Stimulated activated CD4-positive, alpha-beta T cell treated with anti-CD3 and anti-CD28 coated beads, Interleukin-15, amount 100 ng/mL, for 24 hours (primary cell): ENCODE data around the gene SRF.

Experiments used
- DNase-seq: peaks from one replicate; pipeline ENCODE4 v3.0.0-alpha.2; 2020

Gene SRF

GRCh38 chr6:43147691-43148477 lies 23.2 kb upstream of the SRF start:
- DNase-seq = no peak

DNA sequence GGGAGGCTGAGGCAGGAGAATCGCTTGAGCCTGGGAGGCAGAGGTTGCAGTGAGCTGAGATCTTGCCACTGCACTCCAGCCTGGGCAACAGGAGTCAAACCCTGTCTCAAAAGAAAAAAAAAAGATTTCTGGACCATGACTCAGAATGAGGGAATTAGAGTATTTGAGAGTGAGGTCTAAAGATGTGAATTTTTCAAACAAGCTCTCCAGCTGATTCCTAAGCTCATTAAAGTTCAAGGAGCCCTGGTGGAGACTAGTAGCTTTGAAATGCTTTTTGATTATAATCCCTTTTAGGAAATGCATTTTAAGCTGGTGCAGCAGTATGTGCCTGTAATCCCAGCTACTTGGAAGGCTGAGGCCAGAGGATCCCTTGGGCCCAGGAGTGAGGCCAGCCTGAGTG lies 21.8 kb upstream of the SRF start:
- DNase-seq = no peak

- no peak for DNase-seq
Measured at GRCh38 chr6:43150051-43150751, 20.9 kb upstream of the SRF start.

- no peak for DNase-seq
Measured at GRCh38 chr6:43159599-43159998, 11.5 kb upstream of the SRF start.

DNA sequence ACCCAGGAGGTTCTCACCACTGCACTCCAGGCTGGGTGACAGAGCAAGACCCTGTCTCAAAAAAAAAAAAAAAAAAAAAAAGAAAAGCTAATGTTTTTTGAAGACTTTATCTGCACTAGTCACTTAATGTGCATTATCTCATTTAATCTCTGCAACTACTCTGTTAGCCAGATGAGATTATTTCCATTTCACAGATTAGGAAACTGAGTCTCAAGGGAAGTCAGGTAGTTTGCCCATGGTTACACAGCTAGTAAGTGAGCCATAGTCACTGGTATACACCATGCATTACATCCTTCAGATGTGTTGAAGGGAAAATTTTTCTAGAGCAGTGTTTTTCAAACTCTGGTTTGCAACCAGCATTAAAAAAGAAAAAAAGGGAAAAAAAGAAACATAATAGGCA lies 7.2 kb upstream of the SRF start:
- no peak for DNase-seq

DNA sequence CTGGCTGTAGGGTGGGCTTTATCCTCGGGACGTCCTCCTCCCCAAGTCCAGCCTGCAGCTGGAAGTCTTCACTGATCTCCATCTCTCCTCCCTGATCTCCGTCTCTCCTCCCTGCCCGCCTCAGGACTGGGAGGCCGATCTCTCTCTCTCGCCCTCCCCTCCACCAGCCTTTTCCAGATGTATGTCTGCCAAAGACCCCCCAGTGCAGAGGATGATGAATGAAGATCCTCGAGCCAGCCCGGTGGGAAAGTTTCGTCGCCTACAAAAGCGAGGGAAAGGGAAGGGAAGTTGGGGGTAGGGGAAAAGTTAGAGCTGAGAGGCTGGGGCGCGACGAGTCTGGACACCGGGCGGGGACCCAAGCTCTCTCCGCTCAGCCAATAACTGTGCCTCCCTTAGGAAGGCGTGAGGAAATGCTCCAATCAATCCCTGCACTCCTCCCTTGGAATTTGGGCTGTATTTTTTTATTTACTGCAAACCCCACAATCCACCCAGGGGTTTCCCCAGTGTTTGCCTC lies 595 bp upstream of the SRF start:
- DNase-seq = no peak

DNA sequence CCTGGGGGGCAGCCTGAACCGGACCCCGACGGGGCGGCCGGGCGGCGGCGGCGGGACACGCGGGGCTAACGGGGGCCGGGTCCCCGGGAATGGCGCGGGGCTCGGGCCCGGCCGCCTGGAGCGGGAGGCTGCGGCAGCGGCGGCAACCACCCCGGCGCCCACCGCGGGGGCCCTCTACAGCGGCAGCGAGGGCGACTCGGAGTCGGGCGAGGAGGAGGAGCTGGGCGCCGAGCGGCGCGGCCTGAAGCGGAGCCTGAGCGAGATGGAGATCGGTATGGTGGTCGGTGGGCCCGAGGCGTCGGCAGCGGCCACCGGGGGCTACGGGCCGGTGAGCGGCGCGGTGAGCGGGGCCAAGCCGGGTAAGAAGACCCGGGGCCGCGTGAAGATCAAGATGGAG lies 636 bp downstream of the SRF start:
- peak; percentile 49 for DNase-seq

DNA sequence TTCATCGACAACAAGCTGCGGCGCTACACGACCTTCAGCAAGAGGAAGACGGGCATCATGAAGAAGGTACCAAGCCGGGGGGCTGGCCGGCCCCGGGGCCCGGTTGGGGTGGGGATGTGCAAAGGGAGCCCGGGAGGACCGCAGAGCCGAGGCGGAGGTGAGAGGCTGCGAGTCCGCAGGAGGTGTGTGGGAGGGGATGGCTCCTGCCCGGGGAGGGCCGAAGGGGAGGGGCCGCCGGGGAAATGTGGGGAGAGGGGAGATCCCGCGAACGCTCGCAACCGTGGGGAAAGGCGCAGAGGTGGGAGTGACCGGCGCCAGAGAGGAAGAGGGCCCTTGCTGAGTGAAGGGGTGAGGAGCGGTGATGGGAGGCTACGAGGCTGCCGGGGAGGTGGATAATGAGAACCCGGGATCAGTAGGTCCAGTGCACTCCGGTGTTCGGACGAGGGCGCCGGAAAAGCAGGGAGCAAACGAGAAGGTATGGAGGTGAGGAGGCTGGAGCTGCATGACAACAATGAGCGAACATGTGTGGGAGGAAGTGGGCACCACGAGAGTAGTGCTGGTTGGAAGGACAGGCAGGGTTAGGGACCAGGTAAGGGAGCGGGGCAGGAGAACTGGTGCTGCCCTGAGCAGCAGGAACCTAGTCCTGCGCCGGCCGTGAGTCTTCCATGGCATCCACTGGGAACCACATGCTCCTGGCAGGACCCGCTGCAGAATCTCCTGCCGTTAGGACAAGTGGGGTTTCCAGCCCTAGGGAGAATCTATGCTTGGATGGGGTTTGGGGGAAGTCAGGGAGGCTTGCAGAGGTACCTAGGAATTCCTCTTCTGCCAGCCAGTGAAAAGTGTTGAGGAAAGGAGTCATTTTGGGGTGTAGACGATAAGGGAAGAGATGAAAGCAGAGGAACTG lies 1.3 kb downstream of the SRF start:
- DNase-seq = peak; percentile 67

- DNase-seq = no peak
Measured at GRCh38 chr6:43173591-43174262, 2.7 kb downstream of the SRF start.

DNA sequence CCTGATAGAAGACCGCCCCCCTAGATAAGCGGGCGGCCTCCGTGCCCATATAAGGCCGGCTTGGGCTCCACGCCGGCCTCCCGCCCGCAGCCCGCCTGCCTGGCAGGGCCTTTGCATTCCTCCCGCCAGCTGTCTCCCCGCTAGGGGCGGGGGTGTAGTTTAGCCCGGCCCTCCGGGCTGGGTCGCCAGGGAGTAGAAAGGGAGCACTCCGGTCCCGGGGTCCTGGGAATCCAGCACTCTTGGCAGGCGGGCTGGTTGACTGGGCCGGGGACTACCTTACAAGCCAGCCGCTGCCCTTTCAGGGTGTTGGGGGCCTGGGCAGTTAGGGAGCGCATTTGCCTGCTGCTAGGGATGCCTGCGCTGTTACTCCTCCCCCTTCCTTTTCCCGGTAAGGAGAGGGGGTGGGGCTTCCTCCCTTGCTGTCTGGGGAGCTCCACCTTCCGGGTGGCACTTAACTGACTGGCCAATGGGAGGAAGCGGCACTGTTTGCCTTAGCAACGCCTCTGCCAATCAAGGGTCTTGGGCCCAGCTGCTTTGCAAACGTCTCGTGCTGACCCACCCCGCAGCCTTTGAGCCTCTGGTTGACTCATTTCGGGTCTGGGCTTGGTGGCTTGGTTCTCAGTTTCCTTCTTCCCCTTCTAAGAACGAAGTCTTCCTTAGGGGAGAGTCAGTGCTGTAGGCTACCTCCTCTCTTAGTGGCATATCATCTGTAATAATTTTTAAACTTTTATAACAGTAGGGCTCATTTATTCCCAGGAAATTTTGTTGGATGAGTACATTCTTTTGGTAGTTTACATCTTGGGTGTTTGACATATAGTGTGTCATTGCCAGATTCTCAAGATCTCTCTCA lies 3.4 kb downstream of the SRF start:
- peak; percentile 97 for DNase-seq

- DNase-seq = no peak
Measured at GRCh38 chr6:43175676-43176422, 4.8 kb downstream of the SRF start.

- DNase-seq = no peak
Measured at GRCh38 chr6:43176423-43176786, 5.3 kb downstream of the SRF start.

GRCh38 chr6:43178150-43178549 lies 7.1 kb downstream of the SRF start:
- DNase-seq = no peak

GRCh38 chr6:43178951-43179830 lies 8.1 kb downstream of the SRF start:
- DNase-seq = no peak

GRCh38 chr6:43180058-43180457 lies 9.0 kb downstream of the SRF start:
- DNase-seq = no peak

DNA sequence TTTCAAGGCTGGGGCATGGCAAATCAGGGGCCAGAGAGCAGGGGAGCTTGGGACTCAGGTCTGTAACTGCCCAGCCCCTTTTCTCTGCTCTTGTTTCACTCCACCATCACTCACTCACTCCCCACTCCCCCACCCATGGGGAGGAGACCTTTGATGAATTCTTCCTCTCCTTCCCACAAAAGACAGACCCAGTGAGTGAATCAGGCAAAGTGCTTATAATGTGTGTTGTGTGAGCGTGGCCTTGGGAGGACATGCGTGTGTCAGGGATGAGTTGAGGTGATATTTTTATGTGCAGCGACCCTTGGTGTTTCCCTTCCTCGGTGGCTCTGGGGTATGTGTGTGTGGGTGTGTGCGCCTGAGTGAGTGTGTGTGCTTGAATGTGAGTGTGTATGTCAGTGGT lies 9.9 kb downstream of the SRF start:
- DNase-seq = no peak

GRCh38 chr6:43181621-43181941 lies 10.5 kb downstream of the SRF start:
- DNase-seq = no peak

DNA sequence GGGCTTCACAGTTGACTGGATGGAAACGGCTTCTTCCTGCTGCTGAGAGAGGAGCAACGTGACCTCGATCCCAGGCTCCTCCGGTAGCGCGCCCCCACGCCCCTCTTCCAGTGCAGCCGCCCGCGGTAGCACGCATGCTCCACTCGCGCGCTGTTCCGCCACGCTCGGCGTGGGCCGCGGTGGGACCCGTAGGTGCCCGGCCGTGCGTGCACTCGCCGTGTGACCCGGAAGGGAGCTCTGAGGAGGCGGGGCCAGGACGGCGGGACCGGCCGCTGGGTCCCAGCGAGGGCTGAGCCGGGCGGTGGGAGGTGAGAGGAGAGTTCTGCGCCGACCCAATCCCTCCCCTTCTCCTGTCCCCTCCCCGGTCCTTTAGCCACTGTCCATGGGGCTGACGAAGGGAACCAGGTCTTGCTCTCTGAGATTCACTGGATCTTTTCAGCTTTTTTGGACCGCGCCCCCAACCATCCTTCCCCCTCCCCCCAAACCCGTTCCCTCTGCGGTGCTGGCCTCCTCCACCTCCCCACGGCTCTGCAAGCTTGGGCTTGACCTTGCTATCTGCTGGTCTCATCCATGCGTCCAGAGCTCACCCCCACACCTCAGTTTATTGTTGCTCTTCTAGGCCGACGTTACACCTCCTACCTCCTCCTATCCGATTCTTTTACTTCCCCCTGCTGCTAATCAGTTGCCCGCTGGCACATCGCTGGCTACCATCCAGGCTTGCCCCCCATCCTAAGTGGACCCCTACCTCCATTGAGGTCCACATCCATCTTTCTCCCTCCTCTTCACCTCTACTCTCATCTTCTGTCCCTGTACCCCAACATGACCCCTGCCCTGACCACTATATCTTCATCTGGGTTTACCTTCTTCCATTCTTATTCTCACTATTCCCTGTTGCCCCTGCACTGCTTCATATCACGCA lies 11.1 kb downstream of the SRF start, which contains the start of gene CUL9:
Gene CUL9 (plus strand): TSS at position 255 of the 919 bp plus-strand sequence. CDS start 2,115 bp downstream, outside the sequence.
- peak; percentile 91 for DNase-seq

DNA sequence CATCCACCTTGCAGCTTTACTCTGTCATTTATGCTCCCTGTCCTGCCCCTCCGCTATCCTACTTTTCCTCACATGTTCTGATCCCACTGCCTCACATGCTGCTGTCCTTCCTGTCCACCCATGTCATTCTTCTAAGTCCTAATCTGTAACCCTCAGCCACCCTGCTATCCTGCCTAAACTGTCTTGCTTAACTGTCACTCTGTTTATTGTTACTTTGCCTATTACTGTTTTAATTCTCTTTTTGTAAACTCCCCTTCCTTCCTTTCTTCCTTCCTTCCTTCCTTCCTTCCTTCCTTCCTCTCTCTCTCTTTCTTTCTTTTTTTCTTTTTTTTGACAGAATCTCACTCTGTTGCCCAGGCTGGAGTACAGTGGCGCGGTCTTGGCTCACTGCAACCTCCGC lies 12.4 kb downstream of the SRF start:
- DNase-seq = no peak
